Left renal pelvis (tissue), 4 donors: ENCODE measurements around the gene SYCP2. TPM values are rescaled to one million over a fixed set of nuclear protein-coding genes. Genes with fewer than 3 reads are reported as not detected.

ENCODE experiments used
- polyA plus RNA-seq, 4 donors: library from polyadenylated mRNA; unstranded; fragments of 120-200 nt; gene quantifications; one replicate each; pipeline ENCODE4 v1.2.1, GENCODE V29; 2013; ENCODE audit not compliant: insufficient read length in 4 of 4

Gene SYCP2
- polyA plus RNA-seq, 4 donors = 4.1 to 8.7 (median 7.3) TPM

Other genes with a start within 250 kb of the SYCP2 start
- 1 to 10 TPM; 5.9 to 6.7 (median 6.3) TPM for gene PPP1R3D, start 6.7 kb upstream of the SYCP2 start, polyA plus RNA-seq
- gene FAM217B, start 6.8 kb upstream of the SYCP2 start, polyA plus RNA-seq = 10 to 100 TPM; 21.5 to 26.2 (median 22.4) TPM
- 1 to 10 TPM in 2 of 4 donors, under 1 TPM in 2; 0.41 to 1.9 (median 0.97) TPM for gene CDH26, start 24.8 kb upstream of the SYCP2 start, polyA plus RNA-seq